ENCODE data around the gene SOS2.

DNA sequence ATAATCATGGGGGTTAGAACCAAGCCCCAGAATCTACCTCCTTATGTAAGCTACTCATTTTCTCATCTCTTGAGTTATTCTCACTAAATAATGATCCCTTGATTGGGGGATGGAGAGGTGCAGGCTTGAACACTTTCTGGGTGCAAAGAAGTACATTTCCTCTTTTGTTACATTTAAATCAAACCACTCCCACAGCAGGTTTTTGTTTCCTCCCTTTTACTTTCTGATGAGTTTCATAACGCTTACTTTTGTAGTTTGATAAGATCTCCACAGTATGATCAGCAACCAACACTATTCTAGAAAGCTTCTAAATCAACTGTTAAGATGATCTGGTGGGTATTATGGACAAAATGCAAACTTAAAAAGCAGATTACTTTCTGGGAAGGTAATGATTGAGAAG lies 135.5 kb downstream of the SOS2 start:
- TF ChIP-seq, protein P1, sequence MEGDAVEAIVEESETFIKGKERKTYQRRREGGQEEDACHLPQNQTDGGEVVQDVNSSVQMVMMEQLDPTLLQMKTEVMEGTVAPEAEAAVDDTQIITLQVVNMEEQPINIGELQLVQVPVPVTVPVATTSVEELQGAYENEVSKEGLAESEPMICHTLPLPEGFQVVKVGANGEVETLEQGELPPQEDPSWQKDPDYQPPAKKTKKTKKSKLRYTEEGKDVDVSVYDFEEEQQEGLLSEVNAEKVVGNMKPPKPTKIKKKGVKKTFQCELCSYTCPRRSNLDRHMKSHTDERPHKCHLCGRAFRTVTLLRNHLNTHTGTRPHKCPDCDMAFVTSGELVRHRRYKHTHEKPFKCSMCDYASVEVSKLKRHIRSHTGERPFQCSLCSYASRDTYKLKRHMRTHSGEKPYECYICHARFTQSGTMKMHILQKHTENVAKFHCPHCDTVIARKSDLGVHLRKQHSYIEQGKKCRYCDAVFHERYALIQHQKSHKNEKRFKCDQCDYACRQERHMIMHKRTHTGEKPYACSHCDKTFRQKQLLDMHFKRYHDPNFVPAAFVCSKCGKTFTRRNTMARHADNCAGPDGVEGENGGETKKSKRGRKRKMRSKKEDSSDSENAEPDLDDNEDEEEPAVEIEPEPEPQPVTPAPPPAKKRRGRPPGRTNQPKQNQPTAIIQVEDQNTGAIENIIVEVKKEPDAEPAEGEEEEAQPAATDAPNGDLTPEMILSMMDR (IDR thresholded peaks at IDR 0.05): no peak
- TF ChIP-seq POLR2AphosphoS5 (IDR thresholded peaks at IDR 0.05) (no peak), POLR2A (IDR thresholded peaks at IDR 0.05) (no peak)
